Lower lobe of right lung (tissue), 2 donors: ENCODE results near the gene RASA2. TPM values are rescaled to one million over a fixed set of nuclear protein-coding genes. Genes with fewer than 3 reads are reported as not detected.

ENCODE experiments used
- ATAC-seq, 2 donors: fragments of 200-7000 bp; cut with Tn5 transposase; one replicate each; pipeline ENCODE4 v1.9.1; 2020 to 2022; ENCODE audit warnings: mild to moderate bottlenecking in 2 of 2, moderate library complexity in 2 of 2
- DNase-seq: peaks from one replicate; pipeline ENCODE4 v3.0.0-alpha.2; 2020
- H3K27ac ChIP-seq: fragments of 200-600 bp; one replicate; pipeline ENCODE4 v1.8.0; 2022
- H3K27me3 ChIP-seq: fragments of 200-600 bp; one replicate; pipeline ENCODE4 v1.8.0; 2022; ENCODE audit warnings: low read depth
- H3K36me3 ChIP-seq: fragments of 200-600 bp; one replicate; pipeline ENCODE4 v1.8.0; 2022; ENCODE audit warnings: mild to moderate bottlenecking
- H3K4me1 ChIP-seq: fragments of 200-600 bp; one replicate; pipeline ENCODE4 v1.8.0; 2022
- H3K4me3 ChIP-seq: fragments of 200-600 bp; one replicate; pipeline ENCODE4 v1.8.0; 2022; ENCODE audit warnings: mild to moderate bottlenecking
- H3K9me3 ChIP-seq: fragments of 200-600 bp; one replicate; pipeline ENCODE4 v1.8.0; 2022
- CTCF ChIP-seq: fragments of 200-600 bp; IDR thresholded peaks from one replicate; pipeline ENCODE4 v1.8.0; 2022; ENCODE audit warnings: antibody characterized with exemption, mild to moderate bottlenecking
- intact Hi-C: fragments of 100-400 bp; cut with DNase I; formaldehyde crosslinking; loops from one replicate; pipeline ENCODE4 v1.11.0; 2022
- total RNA-seq: library from RNA; stranded (reverse); fragmentation: NEBNext Ultra II Directional; extraction: Animal tissue kit (Norgen Biotek cat#: 25700); gene quantifications from one replicate; pipeline ENCODE4 v1.2.1, GENCODE V29; 2021
- donor health status: DM: no; HTN: yes; CAD: no; lungs with severe emphysema.

The RASA2 gene
- total RNA-seq, 1 donor from 2014 or later: 21.5 TPM

GRCh38 chr3:141576744-141577052 is 89.9 kb downstream of the RASA2 start:
- Histone ChIP-seq H3K9me3 (no peaks in the 10 kb centered on the region), H3K27me3 (no peaks in the 10 kb centered on the region), H3K4me1 (peaks cover 6% of the 10 kb centered on the region), H3K4me3 (no peak overlapping the region), H3K36me3 (peaks cover 88% of the 10 kb centered on the region), H3K27ac (no peak overlapping the region)
- ATAC-seq (no peak), DNase-seq (no peak)
- intact Hi-C loops: no loop called here
- no peak for TF ChIP-seq CTCF

GRCh38 chr3:141578202-141578973 is 91.6 kb downstream of the RASA2 start:
- intact Hi-C loops: no loop called here
- no peaks in the 10 kb centered on the region for H3K27me3 ChIP-seq
- ATAC-seq (no peak), DNase-seq (no peak)
- TF ChIP-seq CTCF: no peak
- no peak overlapping the region for H3K27ac ChIP-seq
- H3K4me3 ChIP-seq: no peak overlapping the region
- H3K9me3 ChIP-seq: no peaks in the 10 kb centered on the region
- peaks cover 87% of the 10 kb centered on the region for H3K36me3 ChIP-seq
- peaks cover 6% of the 10 kb centered on the region for H3K4me1 ChIP-seq

- no peaks in the 10 kb centered on the region for H3K9me3 ChIP-seq
- ATAC-seq: no peak
- no peaks in the 10 kb centered on the region for H3K27me3 ChIP-seq
- DNase-seq: no peak
- H3K27ac ChIP-seq: no peak overlapping the region
- H3K4me3 ChIP-seq: no peak overlapping the region
- peaks cover 68% of the 10 kb centered on the region for H3K36me3 ChIP-seq
- no peaks in the 10 kb centered on the region for H3K4me1 ChIP-seq
- intact Hi-C loops: no loop called here
- TF ChIP-seq CTCF: no peak
These were observed 107.5 kb downstream of the RASA2 start for GRCh38 chr3:141594357-141594756.

- H3K27me3 ChIP-seq: no peaks in the 10 kb centered on the region
- intact Hi-C loops: no loop called here
- H3K4me1 ChIP-seq: no peaks in the 10 kb centered on the region
- no peak for DNase-seq
- ATAC-seq: no peak
- H3K9me3 ChIP-seq: peaks cover 8% of the 10 kb centered on the region
- H3K27ac ChIP-seq: no peak overlapping the region
- TF ChIP-seq CTCF: no peak
- H3K4me3 ChIP-seq: no peak overlapping the region
- peaks cover 36% of the 10 kb centered on the region for H3K36me3 ChIP-seq
These were observed 111.1 kb downstream of the RASA2 start for GRCh38 chr3:141597931-141598330.

GRCh38 chr3:141600331-141600730 is 113.5 kb downstream of the RASA2 start:
- no peak overlapping the region for H3K27ac ChIP-seq
- DNase-seq (no peak), ATAC-seq (no peak)
- H3K27me3 ChIP-seq: no peaks in the 10 kb centered on the region
- no peaks in the 10 kb centered on the region for H3K4me1 ChIP-seq
- TF ChIP-seq CTCF: no peak
- no peak overlapping the region for H3K4me3 ChIP-seq
- intact Hi-C loops: no loop called here
- H3K36me3 ChIP-seq: peaks cover 17% of the 10 kb centered on the region
- peaks cover 8% of the 10 kb centered on the region for H3K9me3 ChIP-seq
